Parathyroid adenoma (tissue), 2 donors: ENCODE measurements around the gene DIAPH2.

ENCODE experiments used
- H2AFZ ChIP-seq: fragments of 300-600 bp; sonication (generic); one replicate; pipeline ENCODE4 v1.7.0; 2017; ENCODE audit warnings: antibody characterized with exemption, mild to moderate bottlenecking
- H3K27ac ChIP-seq: fragments of 300-600 bp; sonication (generic); one replicate; pipeline ENCODE4 v1.7.0; 2017
- H3K27me3 ChIP-seq: fragments of 300-600 bp; sonication (generic); one replicate; pipeline ENCODE4 v1.7.0; 2017; ENCODE audit warnings: low read length; ENCODE audit not compliant: control insufficient read depth, insufficient read depth
- H3K36me3 ChIP-seq: fragments of 300-600 bp; sonication (generic); one replicate; pipeline ENCODE4 v1.7.0; 2017; ENCODE audit warnings: low read length; ENCODE audit not compliant: control insufficient read depth, insufficient read depth
- H3K4me1 ChIP-seq: fragments of 300-600 bp; sonication (generic); one replicate; pipeline ENCODE4 v1.7.0; 2017; ENCODE audit warnings: control low read depth
- H3K4me2 ChIP-seq: fragments of 300-600 bp; sonication (generic); one replicate; pipeline ENCODE4 v1.7.0; 2017; ENCODE audit warnings: low read length
- H3K4me3 ChIP-seq: fragments of 300-600 bp; sonication (generic); one replicate; pipeline ENCODE4 v1.7.0; 2017; ENCODE audit warnings: low read depth, low read length
- H3K79me2 ChIP-seq: fragments of 300-600 bp; sonication (generic); one replicate; pipeline ENCODE4 v1.7.0; 2017; ENCODE audit warnings: control low read depth
- H3K9ac ChIP-seq: fragments of 300-600 bp; sonication (generic); one replicate; pipeline ENCODE4 v1.7.0; 2017; ENCODE audit warnings: mild to moderate bottlenecking
- H3K9me3 ChIP-seq: fragments of 300-600 bp; sonication (generic); one replicate; pipeline ENCODE4 v1.7.0; 2017; ENCODE audit warnings: low read length; ENCODE audit not compliant: control insufficient read depth
- TF ChIP-seq, protein P1 (sequence below): fragments of 300-600 bp; sonication (generic); IDR thresholded peaks from one replicate; pipeline ENCODE4 v1.7.0; 2017; ENCODE audit warnings: antibody characterized with exemption, mild to moderate bottlenecking
- donor health status: primary hyperparathyroidism.

Gene DIAPH2

DNA sequence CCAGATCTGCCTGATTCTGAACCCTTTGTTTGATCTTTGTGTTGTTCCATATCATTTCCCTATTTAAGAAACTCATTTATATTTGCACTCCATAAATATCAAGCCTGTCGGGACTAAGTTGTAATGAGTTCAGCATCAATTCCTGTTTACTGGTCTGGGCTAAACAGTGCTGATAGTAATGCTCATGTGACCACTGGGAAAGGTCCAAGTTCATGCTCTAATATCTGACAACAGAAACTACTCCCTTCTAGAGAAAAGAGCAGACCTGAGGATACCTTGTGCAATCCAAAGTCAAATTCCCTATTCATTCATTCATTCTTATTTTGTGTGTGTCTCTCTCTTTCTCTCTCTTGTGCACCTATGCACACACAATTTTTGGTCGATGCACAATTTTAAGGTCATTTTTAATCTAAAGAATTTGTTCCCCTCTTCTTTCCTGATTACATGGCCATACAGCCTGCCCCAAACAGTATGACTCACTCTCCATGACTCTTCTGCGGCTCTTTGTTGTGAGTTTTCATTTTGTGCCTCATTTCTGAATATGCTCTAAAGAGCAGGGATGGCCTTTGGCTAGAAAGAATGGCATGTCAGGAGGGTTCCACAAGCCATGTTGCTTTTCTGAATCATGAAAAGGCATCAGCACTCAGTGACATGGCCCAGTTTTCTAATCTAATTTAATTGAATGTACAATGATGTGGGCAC, 863.4 kb downstream of the DIAPH2 start:
- no peak overlapping the region for H2AFZ ChIP-seq
- H3K36me3 ChIP-seq, result no peaks in the 10 kb centered on the region
- no peak overlapping the region for H3K4me2 ChIP-seq
- no peaks in the 10 kb centered on the region for H3K4me1 ChIP-seq
- H3K27me3 ChIP-seq, result no peaks in the 10 kb centered on the region
- H3K9me3 ChIP-seq, result no peaks in the 10 kb centered on the region
- H3K27ac ChIP-seq, result no peak overlapping the region
- TF ChIP-seq, protein P1, sequence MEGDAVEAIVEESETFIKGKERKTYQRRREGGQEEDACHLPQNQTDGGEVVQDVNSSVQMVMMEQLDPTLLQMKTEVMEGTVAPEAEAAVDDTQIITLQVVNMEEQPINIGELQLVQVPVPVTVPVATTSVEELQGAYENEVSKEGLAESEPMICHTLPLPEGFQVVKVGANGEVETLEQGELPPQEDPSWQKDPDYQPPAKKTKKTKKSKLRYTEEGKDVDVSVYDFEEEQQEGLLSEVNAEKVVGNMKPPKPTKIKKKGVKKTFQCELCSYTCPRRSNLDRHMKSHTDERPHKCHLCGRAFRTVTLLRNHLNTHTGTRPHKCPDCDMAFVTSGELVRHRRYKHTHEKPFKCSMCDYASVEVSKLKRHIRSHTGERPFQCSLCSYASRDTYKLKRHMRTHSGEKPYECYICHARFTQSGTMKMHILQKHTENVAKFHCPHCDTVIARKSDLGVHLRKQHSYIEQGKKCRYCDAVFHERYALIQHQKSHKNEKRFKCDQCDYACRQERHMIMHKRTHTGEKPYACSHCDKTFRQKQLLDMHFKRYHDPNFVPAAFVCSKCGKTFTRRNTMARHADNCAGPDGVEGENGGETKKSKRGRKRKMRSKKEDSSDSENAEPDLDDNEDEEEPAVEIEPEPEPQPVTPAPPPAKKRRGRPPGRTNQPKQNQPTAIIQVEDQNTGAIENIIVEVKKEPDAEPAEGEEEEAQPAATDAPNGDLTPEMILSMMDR, result no peak
- H3K79me2 ChIP-seq, result no peaks in the 10 kb centered on the region
- no peak overlapping the region for H3K4me3 ChIP-seq
- no peak overlapping the region for H3K9ac ChIP-seq

DNA sequence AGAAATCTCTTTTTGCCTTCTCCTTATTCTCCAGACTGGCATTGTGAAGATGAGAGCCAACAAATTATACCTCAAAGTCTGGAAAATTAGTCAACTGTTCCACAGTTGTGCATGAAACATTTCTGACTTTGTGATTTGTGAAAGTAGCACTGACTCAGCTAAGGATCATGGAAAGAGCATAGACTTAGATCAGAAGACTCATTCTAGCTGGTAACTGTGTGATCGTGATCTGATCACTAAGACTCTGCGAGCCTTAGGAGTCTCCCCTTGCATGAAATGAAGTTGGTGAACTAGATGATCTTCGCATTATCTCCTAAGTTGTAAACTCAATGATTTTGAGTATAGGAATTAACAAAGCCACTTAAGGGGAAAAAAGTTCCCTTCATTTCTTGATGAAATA, 867.2 kb downstream of the DIAPH2 start:
- TF ChIP-seq, protein P1, result no peak
- Histone ChIP-seq H3K36me3 (no peaks in the 10 kb centered on the region), H3K79me2 (no peaks in the 10 kb centered on the region), H3K27ac (no peak overlapping the region), H3K27me3 (no peaks in the 10 kb centered on the region), H3K4me1 (no peaks in the 10 kb centered on the region), H3K4me3 (no peak overlapping the region), H2AFZ (no peak overlapping the region), H3K9me3 (no peaks in the 10 kb centered on the region), H3K4me2 (no peak overlapping the region), H3K9ac (no peak overlapping the region)

DNA sequence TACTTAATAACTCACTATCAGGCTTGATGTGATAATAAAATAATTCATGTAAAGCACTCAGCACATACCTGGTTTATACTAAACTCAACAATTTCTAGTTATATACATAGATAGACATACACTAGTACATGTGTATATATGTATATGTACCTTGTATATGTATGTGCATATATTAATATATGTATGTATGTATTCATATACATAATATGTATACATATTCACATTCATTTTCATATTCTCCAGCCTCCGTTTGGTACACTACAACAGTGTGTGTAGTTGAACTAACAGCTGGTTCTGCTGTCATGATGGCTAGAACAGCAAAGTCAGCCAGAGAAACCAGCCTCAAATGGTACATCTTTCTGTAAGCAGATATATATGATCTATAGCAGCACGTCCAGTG, 869.2 kb downstream of the DIAPH2 start:
- Histone ChIP-seq H3K27ac (no peak overlapping the region), H3K4me1 (no peaks in the 10 kb centered on the region), H3K27me3 (no peaks in the 10 kb centered on the region), H3K4me3 (no peak overlapping the region), H3K9me3 (no peaks in the 10 kb centered on the region), H3K9ac (no peak overlapping the region), H2AFZ (no peak overlapping the region), H3K79me2 (no peaks in the 10 kb centered on the region), H3K4me2 (no peak overlapping the region), H3K36me3 (no peaks in the 10 kb centered on the region)
- TF ChIP-seq, protein P1, result no peak

DNA sequence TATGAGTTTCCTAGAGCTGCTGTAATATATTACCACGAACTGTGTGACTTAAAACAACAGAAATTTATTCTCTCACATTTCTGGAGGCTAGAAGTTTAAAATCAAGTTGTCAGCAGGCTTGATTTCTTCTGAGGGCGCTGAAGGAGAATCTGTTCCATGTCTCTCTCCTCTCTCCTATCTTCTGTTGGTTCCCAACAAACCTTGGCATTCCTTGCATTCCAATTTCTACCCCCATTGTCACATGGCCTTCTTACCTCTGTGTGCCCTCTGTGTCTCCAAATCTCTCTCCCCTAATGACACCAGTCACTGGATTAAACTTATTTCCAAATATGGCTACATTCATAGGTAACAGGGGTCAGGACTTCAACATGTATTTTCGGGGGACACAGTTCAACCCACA, 871.7 kb downstream of the DIAPH2 start:
- Histone ChIP-seq H3K4me1 (no peaks in the 10 kb centered on the region), H2AFZ (no peak overlapping the region), H3K27ac (no peak overlapping the region), H3K79me2 (no peaks in the 10 kb centered on the region), H3K27me3 (no peaks in the 10 kb centered on the region), H3K4me2 (no peak overlapping the region), H3K9me3 (no peaks in the 10 kb centered on the region), H3K9ac (no peak overlapping the region), H3K4me3 (no peak overlapping the region), H3K36me3 (no peaks in the 10 kb centered on the region)
- TF ChIP-seq, protein P1, result no peak

DNA sequence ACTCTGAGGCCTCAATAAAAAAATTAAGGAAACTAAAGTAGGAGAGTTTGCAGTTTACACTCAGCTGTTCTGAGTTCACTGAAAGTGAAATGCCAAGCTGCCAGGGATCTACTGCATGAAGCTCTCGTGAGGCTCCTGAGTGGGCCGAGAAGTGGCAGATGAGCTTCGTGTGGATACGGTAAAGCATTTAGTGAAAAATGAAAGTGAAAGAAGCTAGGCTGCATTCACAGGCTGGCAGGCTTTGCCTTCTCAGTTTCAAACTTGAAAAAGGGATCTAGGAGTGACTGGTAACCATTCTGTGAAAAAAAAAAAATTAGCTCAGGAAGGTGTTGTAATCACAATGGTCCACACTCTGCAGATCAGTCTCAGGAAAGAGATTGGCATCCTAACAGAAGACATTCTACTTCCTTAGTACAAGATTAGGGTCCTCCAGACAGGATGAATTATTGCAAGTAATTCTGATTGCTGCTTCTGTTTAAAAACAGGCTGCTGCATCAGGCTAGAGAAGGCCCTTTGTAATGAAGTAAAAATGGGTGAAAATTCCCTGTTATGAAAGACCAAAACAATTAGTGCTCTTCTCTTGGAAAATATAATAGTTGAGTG, 879.0 kb downstream of the DIAPH2 start:
- peak overlapping the region; percentile 57 for H3K27ac ChIP-seq

More for the DNA sequence above, 879.0 kb downstream of the DIAPH2 start:
- H3K4me1 ChIP-seq, result no peaks in the 10 kb centered on the region
- no peaks in the 10 kb centered on the region for H3K36me3 ChIP-seq
- peak overlapping the region; percentile 75 for H2AFZ ChIP-seq
- H3K79me2 ChIP-seq, result no peaks in the 10 kb centered on the region
- no peaks in the 10 kb centered on the region for H3K27me3 ChIP-seq
- H3K9me3 ChIP-seq, result no peaks in the 10 kb centered on the region
- H3K9ac ChIP-seq, result no peak overlapping the region
- H3K4me3 ChIP-seq, result peak overlapping the region; percentile 14
- TF ChIP-seq, protein P1, result no peak
- H3K4me2 ChIP-seq, result peak overlapping the region; percentile 61
